ENCODE measurements around the gene FOXP1. TPM values are rescaled to one million over a fixed set of nuclear protein-coding genes. Genes with fewer than 3 reads are reported as not detected.

The FOXP1 gene
- total and polyA plus RNA-seq, 2 experiments from 2014 or later: 37.4 to 59.9 TPM

DNA sequence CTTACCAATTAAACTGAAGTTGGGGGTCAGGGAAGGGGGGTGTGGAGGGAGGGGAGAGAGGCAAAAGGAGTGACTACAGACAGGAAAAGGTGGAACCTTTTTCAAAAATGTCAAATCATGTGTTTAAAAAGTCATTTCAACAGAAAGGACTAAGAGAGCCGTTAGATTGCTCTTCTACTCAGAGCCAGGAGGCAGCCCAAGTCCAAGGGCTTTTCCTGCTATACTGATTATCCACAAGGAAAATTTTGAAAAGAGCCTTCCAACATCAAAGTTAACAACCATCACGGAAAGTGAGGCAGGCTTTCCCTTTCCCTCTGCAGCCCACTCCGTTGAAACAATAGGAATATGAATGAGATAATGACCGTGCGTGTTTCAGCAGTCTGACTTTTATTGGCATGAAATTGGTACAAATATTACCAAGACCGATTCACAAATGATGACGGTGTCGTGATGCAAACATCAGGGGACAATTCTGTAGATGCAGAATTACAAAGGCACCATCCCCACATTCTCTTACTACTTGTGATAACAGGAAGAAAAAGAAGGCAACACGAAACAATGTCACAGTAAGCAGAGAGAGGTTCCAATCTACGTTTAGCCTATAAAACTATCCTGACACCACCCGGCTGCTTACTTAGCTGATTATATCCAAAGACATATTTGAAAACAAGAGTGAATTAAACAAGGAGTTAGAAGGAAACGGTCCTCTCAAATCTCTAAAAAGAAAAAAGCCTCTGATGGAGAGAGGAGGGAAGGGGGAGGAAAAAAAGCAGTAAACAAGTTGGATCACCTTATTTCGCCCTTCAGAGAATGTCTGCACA, 453.7 kb downstream of the FOXP1 start:
- 0 out of 2 replicates have a peak, but pooled peaks cover 8% of the 10 kb centered on the region for H3K4me1 ChIP-seq (ENCODE audit: insufficient read depth)
- H2AFZ ChIP-seq: peak overlapping the region; percentile 0; the same call in 1 of the 2 replicates
- in situ Hi-C loops (cut with MboI): no loop called here
- H3K27me3 ChIP-seq (replicated peaks; ENCODE audit: insufficient read depth): no peaks in the 10 kb centered on the region
- no peaks in the 10 kb centered on the region for H3K9me2 ChIP-seq (ENCODE audit: insufficient read depth)
- peak overlapping the region; percentile 3 for H3K4me2 ChIP-seq (ENCODE audit: unreplicated experiment)
- TF ChIP-seq EZH2phosphoT487 (IDR thresholded peaks at IDR 0.05; ENCODE audit: insufficient read depth, low read depth) (no peak), EZH2 (IDR thresholded peaks at IDR 0.05; ENCODE audit: insufficient read depth, poor library complexity, severe bottlenecking) (no peak)
- H3K27ac ChIP-seq: peak overlapping the region; percentile 34; the same call in 1 of the 2 replicates
- H3K36me3 ChIP-seq (ENCODE audit: low read depth): no peaks in the 10 kb centered on the region
- WGBS, 2 experiments (ENCODE audit: low coverage in 1 of 2, low lambda C conversion rate in 2 of 2, missing lambda C conversion rate in 2 of 2): 84 to 85% methylated on average over 13 of the region's 13 CpGs
- 0 out of 2 replicates have a peak overlapping the region, but pooled peaks have one; percentile 8 for H3K4me3 ChIP-seq
- no peaks in the 10 kb centered on the region for H3K79me2 ChIP-seq (ENCODE audit: insufficient read depth)
- no peaks in the 10 kb centered on the region for H4K20me1 ChIP-seq (ENCODE audit: insufficient read depth)
- no peak for DNase-seq
- H3K9me3 ChIP-seq (ENCODE audit: low read depth): no peaks in the 10 kb centered on the region
- no peaks in the 10 kb centered on the region for H3F3A ChIP-seq (ENCODE audit: insufficient read depth)
- peak overlapping the region; percentile 37 for H3K9ac ChIP-seq

GRCh38 chr3:71128961-71129360, 454.6 kb downstream of the FOXP1 start:
- Histone ChIP-seq H3K36me3 (ENCODE audit: low read depth) (no peaks in the 10 kb centered on the region), H2AFZ (no peak overlapping the region), H3F3A (ENCODE audit: insufficient read depth) (no peaks in the 10 kb centered on the region), H3K27me3 (replicated peaks; ENCODE audit: insufficient read depth) (no peaks in the 10 kb centered on the region), H3K27ac (no peak overlapping the region), H3K4me2 (ENCODE audit: unreplicated experiment) (no peak overlapping the region), H3K9me3 (ENCODE audit: low read depth) (no peaks in the 10 kb centered on the region), H3K9me2 (ENCODE audit: insufficient read depth) (no peaks in the 10 kb centered on the region), H3K4me3 (no peak overlapping the region), H3K4me1 (ENCODE audit: insufficient read depth) (0 out of 2 replicates have a peak, but pooled peaks cover 8% of the 10 kb centered on the region), H3K9ac (no peak overlapping the region), H3K79me2 (ENCODE audit: insufficient read depth) (no peaks in the 10 kb centered on the region), H4K20me1 (ENCODE audit: insufficient read depth) (no peaks in the 10 kb centered on the region)
- DNase-seq: no peak
- WGBS, 2 experiments (ENCODE audit: low coverage in 1 of 2, low lambda C conversion rate in 2 of 2, missing lambda C conversion rate in 2 of 2): 87 to 94% methylated on average over 6 of the region's 6 CpGs
- TF ChIP-seq EZH2phosphoT487 (IDR thresholded peaks at IDR 0.05; ENCODE audit: insufficient read depth, low read depth) (no peak), EZH2 (IDR thresholded peaks at IDR 0.05; ENCODE audit: insufficient read depth, poor library complexity, severe bottlenecking) (no peak)
- in situ Hi-C loops (cut with MboI): no loop called here

DNA sequence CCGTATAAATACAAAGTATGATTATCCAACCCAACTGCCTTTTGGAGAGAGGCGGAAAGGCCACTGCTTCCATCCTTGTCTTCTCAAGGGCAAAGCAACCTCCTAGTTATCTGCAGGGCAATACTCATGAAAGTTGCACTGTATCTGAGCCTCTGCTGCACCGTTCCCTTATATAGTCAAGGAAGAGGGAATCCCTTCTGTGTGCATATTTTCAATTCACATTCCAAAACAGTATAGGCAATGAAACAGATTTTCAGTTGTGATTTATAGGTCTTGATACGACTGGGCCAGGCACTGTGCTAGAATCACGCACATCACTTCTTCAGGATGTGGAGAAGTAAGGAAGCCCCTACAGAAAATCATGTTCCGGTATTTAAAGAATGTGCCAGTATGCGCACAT, 455.7 kb downstream of the FOXP1 start:
- no peak for TF ChIP-seq EZH2 (IDR thresholded peaks at IDR 0.05; ENCODE audit: insufficient read depth, poor library complexity, severe bottlenecking)
- Histone ChIP-seq H3K9ac (no peak overlapping the region), H3F3A (ENCODE audit: insufficient read depth) (no peaks in the 10 kb centered on the region), H4K20me1 (ENCODE audit: insufficient read depth) (no peaks in the 10 kb centered on the region), H3K4me2 (ENCODE audit: unreplicated experiment) (no peak overlapping the region), H3K79me2 (ENCODE audit: insufficient read depth) (no peaks in the 10 kb centered on the region), H3K36me3 (ENCODE audit: low read depth) (no peaks in the 10 kb centered on the region), H3K4me3 (no peak overlapping the region), H3K4me1 (ENCODE audit: insufficient read depth) (0 out of 2 replicates have a peak, but pooled peaks cover 8% of the 10 kb centered on the region), H3K27ac (no peak overlapping the region), H3K27me3 (replicated peaks; ENCODE audit: insufficient read depth) (no peaks in the 10 kb centered on the region), H3K9me3 (ENCODE audit: low read depth) (no peaks in the 10 kb centered on the region), H3K9me2 (ENCODE audit: insufficient read depth) (no peaks in the 10 kb centered on the region), H2AFZ (no peak overlapping the region)
- 91 to 93% methylated on average over 7 of the region's 7 CpGs for WGBS, 2 experiments (ENCODE audit: low coverage in 1 of 2, low lambda C conversion rate in 2 of 2, missing lambda C conversion rate in 2 of 2)
- DNase-seq: no peak
- in situ Hi-C loops (cut with MboI): no loop called here

DNA sequence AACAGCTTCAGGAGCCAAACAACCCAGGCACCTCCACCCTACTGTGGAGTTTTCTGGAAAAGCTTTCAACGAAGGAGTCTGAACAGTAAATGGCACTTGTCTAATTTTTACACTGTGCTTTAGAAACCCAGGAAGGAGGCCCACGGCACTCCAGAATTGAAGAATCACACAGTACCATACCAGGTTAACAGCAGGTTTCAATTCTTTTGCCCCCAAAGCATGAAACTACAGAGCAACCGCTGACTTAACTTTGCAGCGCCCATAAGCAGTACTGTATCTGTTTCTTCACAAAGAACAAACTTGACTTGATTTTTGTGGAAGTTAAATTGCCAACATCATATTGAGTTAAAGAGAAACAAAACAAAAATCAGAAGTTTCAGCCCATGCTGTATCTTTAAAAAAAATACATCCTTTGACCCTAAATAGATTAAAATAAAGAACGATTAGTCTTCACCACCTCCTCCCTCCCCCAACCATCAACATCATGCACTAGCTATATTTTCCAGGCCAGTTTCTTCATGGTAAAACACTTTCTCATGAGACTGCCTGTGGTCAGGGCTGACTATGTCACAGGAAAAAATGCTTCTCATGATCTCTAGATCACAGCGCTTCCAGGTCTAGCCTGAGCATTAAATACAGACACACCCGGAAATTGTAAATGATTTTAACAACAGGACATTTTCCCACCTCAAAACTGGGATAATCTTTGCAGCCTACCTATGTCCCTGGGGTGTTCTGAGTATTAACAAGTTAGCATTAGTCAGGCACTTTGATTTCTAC, 456.3 kb downstream of the FOXP1 start:
- Histone ChIP-seq H2AFZ (no peak overlapping the region), H3K4me1 (ENCODE audit: insufficient read depth) (0 out of 2 replicates have a peak, but pooled peaks cover 8% of the 10 kb centered on the region), H3K4me3 (no peak overlapping the region), H3K9me3 (ENCODE audit: low read depth) (no peaks in the 10 kb centered on the region), H3K9ac (no peak overlapping the region), H3K27ac (no peak overlapping the region), H3K4me2 (ENCODE audit: unreplicated experiment) (peak overlapping the region; percentile 22), H3K9me2 (ENCODE audit: insufficient read depth) (no peaks in the 10 kb centered on the region), H3K79me2 (ENCODE audit: insufficient read depth) (no peaks in the 10 kb centered on the region), H3K27me3 (replicated peaks; ENCODE audit: insufficient read depth) (no peaks in the 10 kb centered on the region), H3F3A (ENCODE audit: insufficient read depth) (no peaks in the 10 kb centered on the region), H4K20me1 (ENCODE audit: insufficient read depth) (no peaks in the 10 kb centered on the region), H3K36me3 (ENCODE audit: low read depth) (no peaks in the 10 kb centered on the region)
- DNase-seq: peak; percentile 41
- 76 to 83% methylated on average over 7 of the region's 7 CpGs for WGBS, 2 experiments (ENCODE audit: low coverage in 1 of 2, low lambda C conversion rate in 2 of 2, missing lambda C conversion rate in 2 of 2)
- in situ Hi-C loops (cut with MboI): no loop called here
- TF ChIP-seq EZH2phosphoT487 (IDR thresholded peaks at IDR 0.05; ENCODE audit: insufficient read depth, low read depth) (no peak), EZH2 (IDR thresholded peaks at IDR 0.05; ENCODE audit: insufficient read depth, poor library complexity, severe bottlenecking) (no peak)
